ENCODE data around the gene OR6B2.
"Not testable (repeated sequence)": the region's sequence is repeated elsewhere in the genome, so short reads cannot be mapped to it uniquely, and the experiment has no call there.

Gene OR6B2

GRCh38 chr2:240030379-240031094 lies at the start of gene OR6B2:
OR6B2 (minus strand) TSS chr2:240030429; CDS start chr2:240030429, 0 bp downstream.
- DNase-seq = no peak

GRCh38 chr2:240078631-240079030 lies 48.4 kb upstream of the OR6B2 start:
- no peak for DNase-seq

- no peak for DNase-seq
These were observed 47.2 kb upstream of the OR6B2 start for GRCh38 chr2:240077442-240077841.

GRCh38 chr2:240074545-240074944 lies 44.3 kb upstream of the OR6B2 start:
- no peak for DNase-seq

- DNase-seq = no peak
These were observed 40.7 kb upstream of the OR6B2 start for GRCh38 chr2:240070907-240071306.

- no peak for DNase-seq
These were observed 39.6 kb upstream of the OR6B2 start for GRCh38 chr2:240069829-240070228.

GRCh38 chr2:240068193-240068592 lies 38.0 kb upstream of the OR6B2 start:
- no peak for DNase-seq

GRCh38 chr2:240066489-240066888 lies 36.3 kb upstream of the OR6B2 start:
- no peak for DNase-seq

GRCh38 chr2:240064898-240065297 lies 34.7 kb upstream of the OR6B2 start:
- DNase-seq = no peak

GRCh38 chr2:240060977-240061591 lies 30.9 kb upstream of the OR6B2 start:
- no peak for DNase-seq

- DNase-seq = no peak
These were observed 26.4 kb upstream of the OR6B2 start for GRCh38 chr2:240056678-240057077.

GRCh38 chr2:240055177-240055917 lies 25.1 kb upstream of the OR6B2 start:
- DNase-seq = no peak

GRCh38 chr2:240053173-240054155 lies 23.2 kb upstream of the OR6B2 start, which contains the start of gene OR6B3:
OR6B3 (minus strand) TSS chr2:240053521.
- no peak for DNase-seq

GRCh38 chr2:240052524-240052923 lies 22.3 kb upstream of the OR6B2 start:
- DNase-seq = no peak

- DNase-seq = no peak
These were observed 21.5 kb upstream of the OR6B2 start for GRCh38 chr2:240051697-240052096.

GRCh38 chr2:240050278-240050677 lies 20.0 kb upstream of the OR6B2 start:
- no peak for DNase-seq

- DNase-seq = no peak
These were observed 18.0 kb upstream of the OR6B2 start for GRCh38 chr2:240048237-240048636.

- no peak for DNase-seq
These were observed 14.9 kb upstream of the OR6B2 start for GRCh38 chr2:240045098-240045497.

- DNase-seq = not testable (repeated sequence)
These were observed 13.9 kb upstream of the OR6B2 start for GRCh38 chr2:240044096-240044495.

GRCh38 chr2:240043279-240043989 lies 13.2 kb upstream of the OR6B2 start:
- DNase-seq = no peak

- no peak for DNase-seq
These were observed 12.5 kb upstream of the OR6B2 start for GRCh38 chr2:240042740-240043139.

- DNase-seq = no peak
These were observed 11.1 kb upstream of the OR6B2 start for GRCh38 chr2:240041363-240041762.

Data from islet precursor cell (in vitro differentiated cells).